Left ventricle myocardium superior (tissue), 1 donor: ENCODE data around the gene RIPPLY2. TPM values are rescaled to one million over a fixed set of nuclear protein-coding genes. Genes with fewer than 3 reads are reported as not detected.
"Not testable (repeated sequence)": the region's sequence is repeated elsewhere in the genome, so short reads cannot be mapped to it uniquely, and the experiment has no call there.

Experiments
- ATAC-seq: fragments of 200-7000 bp; cut with Tn5 transposase; one replicate; pipeline ENCODE4 v1.9.1; 2020; ENCODE audit warnings: mild to moderate bottlenecking, moderate library complexity
- DNase-seq: peaks from one replicate; pipeline ENCODE4 v3.0.0-alpha.2; 2020
- intact Hi-C: fragments of 100-400 bp; cut with micrococcal nuclease; formaldehyde crosslinking; loops from one replicate; pipeline ENCODE4 v1.11.0; 2022
- long read RNA-seq: library from polyadenylated mRNA; unstranded; transcript quantifications from one replicate; pipeline ENCODE4 v2.0.0, GENCODE V29; 2021
- total RNA-seq: library from RNA; stranded (reverse); fragmentation: NEBNext Ultra II Directional; extraction: Animal tissue kit (Norgen Biotek cat#: 25700); gene quantifications from one replicate; pipeline ENCODE4 v1.2.1, GENCODE V29; 2021
- donor health status: DM: no; HTN: yes; CAD: no; lungs with severe emphysema.

RIPPLY2 gene, protein sequence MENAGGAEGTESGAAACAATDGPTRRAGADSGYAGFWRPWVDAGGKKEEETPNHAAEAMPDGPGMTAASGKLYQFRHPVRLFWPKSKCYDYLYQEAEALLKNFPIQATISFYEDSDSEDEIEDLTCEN
- total RNA-seq, result not detected
- long read RNA-seq, result 0 reads

DNA sequence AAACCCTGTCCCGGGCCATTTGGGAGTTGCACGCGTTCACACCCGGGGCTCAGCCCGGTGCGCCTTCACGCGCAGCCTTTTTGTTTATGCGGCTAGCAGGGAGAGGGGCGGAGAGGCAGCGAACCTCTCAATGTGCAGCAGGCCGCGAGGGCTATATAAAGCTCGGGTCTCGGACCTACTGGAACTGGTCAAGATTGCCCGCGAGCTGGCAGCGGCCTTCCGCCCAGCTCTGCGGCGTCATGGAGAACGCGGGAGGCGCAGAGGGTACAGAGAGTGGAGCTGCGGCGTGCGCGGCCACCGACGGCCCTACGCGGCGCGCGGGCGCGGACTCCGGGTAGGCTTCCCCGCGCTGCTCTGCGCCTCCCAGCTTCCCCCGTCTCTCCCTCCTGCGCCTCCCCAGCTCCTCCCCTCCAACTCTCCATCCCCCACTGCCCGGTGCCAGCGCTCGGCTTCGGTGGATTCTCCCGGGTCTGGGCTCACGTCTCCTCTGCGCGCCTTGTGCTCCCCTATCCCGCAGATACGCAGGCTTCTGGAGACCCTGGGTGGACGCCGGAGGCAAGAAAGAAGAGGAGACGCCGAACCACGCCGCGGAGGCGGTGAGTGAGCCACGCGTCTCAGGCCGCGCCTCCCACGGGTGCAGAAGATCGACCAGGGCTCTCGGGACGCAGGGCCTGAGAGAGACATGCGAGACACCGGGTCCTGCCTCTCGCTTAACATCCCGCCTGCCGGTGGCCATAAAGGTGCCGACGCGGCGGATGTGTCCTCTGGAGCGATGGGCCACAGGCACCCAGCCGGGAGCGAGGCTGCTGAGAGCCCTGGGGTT is at the start of gene RIPPLY2:
Gene RIPPLY2, plus strand, starts transcription at position 183 of the 823 bp plus-strand sequence. Its CDS starts 57 bp downstream, at position 240.
- peak; percentile 31 for DNase-seq
- intact Hi-C loops, result no loop called here
- peak; percentile 83 for ATAC-seq

DNA sequence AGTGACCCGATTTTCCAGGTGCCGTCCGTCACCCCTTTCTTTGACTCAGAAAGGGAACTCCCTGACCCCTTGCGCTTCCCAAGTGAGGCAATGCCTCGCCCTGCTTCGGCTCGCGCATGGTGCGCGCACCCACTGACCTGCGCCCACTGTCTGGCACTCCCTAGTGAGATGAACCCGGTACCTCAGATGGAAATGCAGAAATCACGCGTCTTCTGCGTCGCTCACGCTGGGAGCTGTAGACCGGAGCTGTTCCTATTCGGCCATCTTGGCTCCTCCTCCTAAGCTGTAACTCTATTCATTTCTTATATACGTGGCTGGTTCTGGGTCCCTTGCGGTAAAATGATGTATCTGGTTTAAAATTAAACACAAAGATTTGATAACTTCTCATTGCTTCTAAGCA is 49.7 kb upstream of the RIPPLY2 start:
- DNase-seq, ATAC-seq, intact Hi-C loops: not testable (repeated sequence)

DNA sequence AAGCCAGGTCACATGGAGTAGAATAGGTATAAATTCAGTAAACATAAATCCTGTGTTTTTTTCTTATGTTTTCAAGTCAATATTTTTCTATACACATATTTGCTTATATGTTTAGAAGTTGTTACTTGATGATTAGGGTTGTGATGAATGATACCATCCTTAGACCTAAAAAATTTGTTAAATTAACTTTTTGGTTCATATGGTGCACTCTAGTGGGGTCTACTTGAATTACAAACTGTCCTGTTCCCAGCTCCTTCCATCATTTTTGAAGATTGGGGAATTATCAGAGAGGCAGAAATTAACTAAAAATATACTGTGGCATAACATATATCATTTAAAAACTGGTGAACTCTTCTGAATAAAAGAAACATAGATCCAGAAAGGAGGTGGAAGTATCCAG is 48.3 kb upstream of the RIPPLY2 start:
- ATAC-seq, result no peak
- intact Hi-C loops, result no loop called here
- DNase-seq, result no peak

DNA sequence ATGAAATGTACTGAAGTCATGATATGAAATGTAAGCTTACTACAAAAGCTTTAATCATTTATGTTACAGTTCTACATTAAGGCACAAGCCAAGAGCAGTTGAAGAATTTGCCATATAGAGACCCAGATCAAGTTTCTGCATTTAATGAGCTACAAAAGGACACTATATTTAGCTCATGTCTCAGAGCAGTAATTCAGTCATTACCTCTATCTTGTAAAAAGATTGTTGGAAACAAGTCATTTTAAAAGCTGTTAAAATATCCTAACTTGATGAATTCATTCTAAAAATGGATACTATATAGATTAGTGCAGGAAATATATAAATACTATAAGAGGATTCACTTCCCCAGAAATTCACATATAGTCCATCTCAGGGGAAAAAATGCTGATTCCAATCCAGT is 45.2 kb upstream of the RIPPLY2 start:
- intact Hi-C loops, result no loop called here
- no peak for ATAC-seq
- no peak for DNase-seq

DNA sequence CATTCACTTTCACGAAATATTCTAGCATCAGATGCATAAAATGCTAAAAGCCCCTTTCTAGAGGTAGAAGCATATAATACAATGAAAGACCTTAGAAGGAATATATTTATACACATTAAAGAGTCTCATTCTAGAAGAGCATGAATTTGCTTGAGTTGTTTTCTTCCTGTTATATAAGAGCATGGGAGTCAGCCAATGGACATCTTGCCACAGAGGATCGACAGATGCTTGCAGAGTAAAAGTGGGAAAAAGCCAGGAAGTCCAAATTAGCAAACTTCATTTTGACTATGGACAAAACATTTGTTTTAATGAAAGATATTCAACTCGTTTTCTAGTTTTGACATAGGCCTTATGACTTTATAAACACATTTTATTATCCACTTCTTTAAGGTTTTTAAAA is 44.2 kb upstream of the RIPPLY2 start:
- intact Hi-C loops, result no loop called here
- DNase-seq, result no peak
- no peak for ATAC-seq

DNA sequence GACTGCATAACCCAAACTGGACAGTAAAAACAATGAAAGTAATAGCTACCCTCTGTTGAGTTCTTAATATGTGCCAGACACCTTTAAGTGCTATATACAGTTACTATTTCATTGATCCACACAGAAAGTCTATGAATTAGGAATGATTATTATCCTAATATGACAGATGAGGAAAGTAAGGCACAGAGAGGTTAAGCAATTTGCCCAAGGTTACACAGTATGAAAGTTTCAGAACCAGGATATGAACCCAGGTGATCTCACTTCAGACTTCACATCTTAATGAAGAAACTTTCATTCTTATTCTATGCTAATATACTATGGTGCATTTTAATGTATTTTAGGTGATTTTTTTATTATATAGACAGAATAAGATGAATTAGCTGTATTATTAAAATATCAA is 40.6 kb upstream of the RIPPLY2 start:
- intact Hi-C loops, result no loop called here
- no peak for ATAC-seq

DNA sequence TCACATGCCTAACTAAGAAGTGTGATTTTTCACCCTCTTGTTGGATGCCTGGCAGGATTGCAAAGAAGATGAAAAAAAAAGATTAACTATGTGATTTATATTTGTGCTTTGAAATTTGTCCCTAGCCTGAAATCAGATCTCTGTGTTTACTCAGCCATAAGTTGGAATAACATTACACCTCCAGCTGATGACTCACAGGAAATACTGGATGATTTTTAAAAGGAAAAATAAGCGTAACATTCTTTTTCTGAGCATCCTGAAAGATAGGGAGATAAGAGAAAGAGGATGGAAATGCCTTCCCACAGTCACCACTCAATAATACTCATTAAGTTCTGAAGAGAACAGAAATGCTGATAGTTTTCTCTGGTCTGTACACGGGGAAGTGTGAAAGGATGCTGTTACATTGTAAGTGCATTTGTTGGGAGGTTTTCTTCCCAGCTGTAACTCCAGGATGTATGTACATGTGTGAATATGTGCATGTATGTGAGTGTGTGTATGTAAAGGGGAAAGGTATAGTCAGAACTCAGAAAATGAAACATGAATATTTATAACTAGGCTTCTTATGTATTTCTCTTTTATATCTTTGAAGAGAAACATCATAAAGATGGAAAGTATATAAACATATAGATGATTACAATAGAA is 37.4 kb upstream of the RIPPLY2 start:
- no peak for DNase-seq
- intact Hi-C loops, result no loop called here
- no peak for ATAC-seq

More for the DNA sequence above, 40.6 kb upstream of the RIPPLY2 start:
- DNase-seq, result no peak

DNA sequence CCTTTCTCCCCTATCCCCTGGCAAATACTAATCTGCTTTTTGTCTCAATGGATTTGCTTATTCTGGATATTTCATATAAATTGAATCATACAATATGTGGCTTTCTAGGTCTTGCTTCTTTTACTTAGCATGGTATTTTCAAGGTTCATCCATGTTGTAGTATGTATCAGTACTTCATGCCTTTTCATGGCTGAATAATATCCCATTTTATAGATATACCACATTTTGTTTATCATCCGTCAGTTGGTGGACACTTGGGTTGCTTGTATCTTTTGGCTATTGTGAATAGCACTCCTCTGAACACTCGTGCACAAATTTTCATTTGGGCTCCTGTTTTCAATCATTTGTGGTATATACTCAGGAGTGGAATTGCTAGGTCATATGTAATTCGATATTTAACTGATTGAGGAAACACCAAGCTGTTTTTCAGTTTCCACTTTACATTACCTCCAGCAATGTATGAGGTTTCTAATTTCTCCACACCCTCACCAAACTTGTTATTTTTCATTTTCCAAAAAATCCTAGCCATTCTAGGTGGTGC is 30.5 kb upstream of the RIPPLY2 start:
- DNase-seq (no peak), ATAC-seq (no peak)
- intact Hi-C loops, result no loop called here

DNA sequence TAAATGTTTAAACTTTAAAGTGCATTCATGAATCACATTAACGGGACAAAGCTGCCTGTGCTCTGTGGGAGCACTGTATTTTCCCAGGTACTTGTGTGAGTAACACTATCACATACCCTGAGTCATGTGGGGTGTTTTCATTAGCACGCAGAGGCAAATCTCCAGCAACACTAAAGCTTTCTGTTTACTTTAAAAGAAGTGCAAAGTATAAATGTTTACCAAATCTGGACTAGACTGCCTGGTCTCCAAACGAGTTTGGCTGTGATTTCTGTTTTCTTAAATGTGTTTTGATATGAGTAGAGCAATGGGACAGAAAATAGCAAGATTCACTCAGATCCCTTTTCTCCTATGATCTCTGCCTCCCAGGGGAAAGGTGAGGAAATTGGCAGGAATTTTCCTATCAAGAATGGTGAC is 28.8 kb upstream of the RIPPLY2 start:
- ATAC-seq, result no peak
- intact Hi-C loops, result no loop called here
- DNase-seq, result no peak

DNA sequence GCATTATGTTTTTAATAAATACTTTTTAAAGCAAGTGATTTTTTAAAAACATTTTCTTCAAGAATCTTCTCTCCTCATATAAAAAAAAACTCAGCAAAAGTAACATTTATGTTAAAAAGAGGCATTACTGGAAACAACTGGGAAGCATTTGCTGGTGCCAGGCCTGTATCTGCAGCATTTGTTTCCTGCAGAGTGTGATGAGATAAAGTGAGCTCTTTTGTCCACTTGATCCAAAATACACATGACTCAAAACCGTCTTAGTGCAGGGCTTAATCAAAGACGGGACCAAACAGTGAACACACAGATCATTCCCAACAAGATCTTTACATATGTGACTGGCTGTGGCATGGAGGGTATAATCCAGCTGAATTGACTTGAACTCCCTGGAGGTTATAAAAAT is 28.3 kb upstream of the RIPPLY2 start:
- ATAC-seq, result no peak
- DNase-seq, result no peak
- intact Hi-C loops, result no loop called here

DNA sequence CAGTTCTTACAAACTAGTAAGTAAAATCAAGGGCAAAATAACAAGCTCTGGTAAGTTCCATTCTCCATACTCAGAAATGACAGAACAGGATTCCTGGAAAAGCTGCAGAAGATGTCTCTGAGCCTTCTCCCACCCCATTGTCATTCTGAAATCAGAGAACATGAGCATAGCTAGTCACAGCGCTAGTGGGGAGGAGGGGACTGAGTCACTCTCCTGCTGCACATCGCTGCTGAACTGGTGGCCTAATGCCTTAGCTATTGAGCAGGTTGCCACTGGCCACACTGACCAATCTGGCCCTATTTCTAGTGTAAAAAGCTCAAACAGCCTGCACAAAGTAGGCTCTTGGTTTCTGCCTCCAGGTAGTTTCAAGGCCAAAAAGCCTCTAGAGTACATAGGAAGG is 26.1 kb upstream of the RIPPLY2 start:
- no peak for ATAC-seq
- DNase-seq, result no peak
- intact Hi-C loops, result no loop called here

DNA sequence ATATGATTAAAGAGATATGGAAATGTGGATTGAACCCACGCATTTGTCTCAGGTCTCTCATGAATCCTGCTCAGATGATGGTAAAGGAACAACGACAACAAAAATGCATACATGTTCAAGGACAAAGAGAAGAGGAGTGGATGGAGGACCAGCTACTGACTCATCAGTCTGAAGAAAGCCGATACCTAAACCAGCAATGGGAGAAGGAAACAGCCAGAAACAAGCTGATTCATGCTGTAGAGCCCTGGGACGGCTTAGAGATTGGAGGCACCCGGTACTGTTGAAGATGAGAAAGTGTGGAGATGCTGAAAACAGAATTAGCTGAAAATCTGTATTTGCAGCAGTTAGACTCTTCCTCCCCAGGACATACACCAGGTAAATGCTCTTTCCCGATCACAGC is 14.4 kb upstream of the RIPPLY2 start:
- no peak for ATAC-seq
- intact Hi-C loops, result no loop called here
- DNase-seq, result no peak

DNA sequence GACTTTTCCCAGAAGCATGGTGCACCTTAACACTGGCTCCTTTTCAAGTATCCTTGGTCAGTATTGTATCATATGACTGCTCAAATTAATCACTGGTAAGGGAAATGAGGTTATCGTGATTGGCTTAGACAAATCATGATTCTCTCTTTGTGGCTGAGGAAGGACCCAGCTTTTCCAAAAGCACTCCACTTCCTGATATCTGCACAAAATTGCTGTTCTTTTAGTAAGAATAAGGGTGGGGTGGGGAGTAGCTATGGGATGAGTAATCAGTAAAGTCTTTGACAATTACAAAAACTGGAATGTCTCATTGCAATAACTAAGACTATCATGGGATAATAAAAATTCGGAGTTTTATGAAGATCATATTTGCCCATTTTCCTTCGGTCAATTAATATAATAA is 9.0 kb upstream of the RIPPLY2 start:
- DNase-seq (no peak), ATAC-seq (no peak)
- intact Hi-C loops, result no loop called here

DNA sequence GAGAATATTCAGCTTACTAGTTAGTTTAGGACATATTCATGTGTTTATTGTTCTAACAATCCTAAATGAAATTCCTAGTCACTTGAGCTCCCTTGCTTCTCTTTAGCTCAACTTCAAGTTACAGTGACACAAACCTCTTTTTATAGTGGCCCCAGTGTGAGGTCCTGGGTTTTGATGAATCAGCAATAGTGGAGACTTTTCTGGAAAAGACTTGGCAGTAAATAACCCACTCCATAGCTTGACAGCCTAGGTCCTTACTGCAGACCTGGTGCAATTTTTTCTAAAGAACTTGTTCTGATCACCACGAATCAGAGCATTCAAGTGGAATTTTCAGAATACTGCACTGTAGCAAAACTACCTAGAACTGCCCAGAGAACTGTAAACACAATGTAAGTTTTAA is 6.9 kb upstream of the RIPPLY2 start:
- ATAC-seq (no peak), DNase-seq (no peak)
- intact Hi-C loops, result no loop called here

DNA sequence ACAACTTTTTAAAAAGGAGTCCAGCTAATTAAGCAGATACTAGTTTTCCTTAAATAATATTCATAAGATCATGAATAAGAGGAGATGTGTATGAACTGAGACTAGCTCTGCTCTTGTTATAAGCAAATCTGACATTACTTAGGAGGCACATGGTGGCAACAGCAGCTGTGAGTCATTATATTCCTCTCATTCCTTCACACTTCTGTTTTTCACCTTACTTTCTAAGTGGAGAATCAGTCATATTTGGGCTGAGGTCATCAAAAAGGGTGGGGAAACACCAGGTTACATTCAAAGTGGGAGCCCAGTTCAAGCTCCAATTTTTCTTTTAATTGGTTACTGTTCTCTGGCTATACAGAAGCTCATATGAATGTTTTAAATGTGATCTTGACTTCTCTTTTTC is 6.0 kb upstream of the RIPPLY2 start:
- DNase-seq, result no peak
- no peak for ATAC-seq
- intact Hi-C loops, result no loop called here

DNA sequence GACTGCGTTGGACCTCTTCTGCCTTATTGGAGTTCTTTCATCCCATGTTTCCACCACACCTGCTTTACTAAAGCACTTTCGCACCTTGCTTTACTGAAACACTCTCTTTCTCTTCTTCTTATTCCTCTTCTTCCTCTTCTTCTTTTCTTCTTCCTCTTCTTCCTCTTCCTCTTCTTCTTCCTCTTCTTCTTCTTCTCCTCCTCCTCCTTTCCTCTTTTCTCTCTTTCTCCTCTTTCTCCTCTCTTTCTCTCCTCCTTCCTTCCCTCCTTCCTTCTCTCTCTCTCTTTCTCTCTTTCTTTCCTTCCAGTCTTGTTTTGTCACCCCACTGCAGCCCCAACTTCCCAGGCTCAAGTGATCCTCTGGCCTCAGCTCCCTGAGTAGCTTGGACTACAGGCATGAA is 4.0 kb upstream of the RIPPLY2 start:
- no peak for DNase-seq
- intact Hi-C loops, result no loop called here
- ATAC-seq, result no peak

DNA sequence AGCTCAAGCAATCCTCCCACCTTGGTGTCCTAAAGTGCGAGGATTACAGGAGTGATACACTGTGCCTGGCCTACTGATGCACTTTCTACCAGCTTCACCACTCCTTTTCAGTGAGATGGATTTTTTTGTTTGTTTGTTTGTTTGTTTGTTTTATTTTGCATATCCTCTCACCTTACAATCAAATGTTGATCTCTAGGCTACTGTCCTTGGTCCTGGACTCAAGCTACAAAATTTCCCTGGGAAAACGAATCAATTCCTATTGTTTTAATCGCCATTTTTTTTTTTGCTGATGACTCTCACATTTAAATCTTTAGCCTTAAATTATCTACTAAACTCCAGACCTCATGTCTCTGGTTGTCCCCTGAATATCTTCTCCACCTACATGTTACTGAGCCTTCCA is 3.5 kb upstream of the RIPPLY2 start:
- DNase-seq (no peak), ATAC-seq (no peak)
- intact Hi-C loops, result no loop called here

DNA sequence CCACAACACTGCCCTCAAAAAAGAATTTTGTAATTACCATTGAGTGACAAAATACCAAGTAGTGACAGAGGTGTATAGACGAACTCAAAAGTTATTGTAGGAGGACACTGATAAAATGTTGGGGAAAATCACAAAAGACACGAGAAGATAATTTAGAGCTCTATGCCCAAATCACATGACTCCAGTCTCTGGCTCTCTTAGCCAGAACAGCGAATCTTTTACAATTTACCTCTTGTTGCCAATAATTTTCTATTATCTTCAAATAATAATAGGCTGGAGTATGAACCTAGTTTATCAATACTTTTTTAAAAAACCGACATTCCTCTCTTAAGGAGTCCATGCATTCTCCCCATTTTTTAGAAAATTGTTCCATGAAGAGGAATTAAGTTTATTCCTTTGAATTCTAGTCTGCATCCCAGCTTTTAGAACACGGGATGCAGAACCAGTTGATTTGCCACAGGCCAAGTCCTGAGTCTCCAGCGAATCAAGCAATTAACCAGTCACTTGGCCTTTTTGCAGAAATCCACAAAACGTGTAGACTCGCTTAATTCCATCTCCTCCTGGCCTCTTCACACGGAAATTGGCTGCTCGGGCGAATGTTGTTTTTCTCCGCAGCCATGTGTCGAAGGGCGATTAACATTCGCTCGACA is 507 bp upstream of the RIPPLY2 start:
- ATAC-seq (no peak), DNase-seq (no peak)
- intact Hi-C loops, result no loop called here

DNA sequence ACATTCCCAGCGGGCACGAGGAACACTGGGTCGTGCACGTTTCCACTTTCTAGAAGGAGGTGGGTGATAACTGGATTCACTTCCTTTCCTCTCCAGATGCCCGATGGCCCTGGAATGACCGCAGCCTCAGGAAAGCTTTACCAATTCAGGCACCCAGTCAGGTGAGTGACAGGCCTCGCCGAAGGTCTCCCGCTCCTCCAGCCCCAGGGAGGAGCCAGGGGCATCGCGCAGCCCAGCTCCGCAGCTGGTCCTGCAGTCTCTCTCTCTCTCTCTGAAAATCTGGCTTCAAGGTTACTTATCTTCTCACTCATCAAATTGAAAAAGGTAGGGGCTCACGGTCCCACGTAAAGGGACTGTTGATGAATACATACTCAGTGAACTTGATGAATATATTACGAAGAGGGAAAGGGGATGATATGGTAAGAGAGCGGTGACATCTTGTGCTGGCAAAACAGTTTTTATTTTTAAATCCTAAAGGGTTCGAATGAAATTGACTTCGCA is 891 bp downstream of the RIPPLY2 start:
- intact Hi-C loops, result no loop called here
- DNase-seq (no peak), ATAC-seq (no peak)

DNA sequence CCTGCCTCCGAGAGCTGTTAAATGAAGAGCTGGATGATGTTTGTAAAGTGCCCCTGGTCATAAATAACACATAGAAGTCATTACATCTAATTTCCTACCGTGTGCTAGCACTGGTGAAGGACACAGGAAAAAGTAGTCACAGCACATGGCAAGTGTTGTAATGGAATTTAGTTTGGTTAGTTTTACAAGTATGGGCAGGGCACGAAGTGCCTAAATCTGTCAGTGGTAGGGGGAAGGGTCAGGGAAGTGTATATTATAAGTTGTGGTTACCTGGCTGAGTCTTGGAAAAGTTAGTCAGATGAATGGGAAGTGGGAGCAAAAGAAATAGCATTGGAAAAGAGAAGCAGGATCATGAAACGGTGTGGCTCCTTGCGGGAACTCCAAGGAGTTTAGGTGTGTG is 1.6 kb downstream of the RIPPLY2 start:
- intact Hi-C loops, result no loop called here
- ATAC-seq (no peak), DNase-seq (no peak)
